Heart right ventricle (tissue), 16 donors: ENCODE data around the gene UBE2Q1. TPM values are rescaled to one million over a fixed set of nuclear protein-coding genes. Genes with fewer than 3 reads are reported as not detected.

Source experiments
- ATAC-seq, 8 donors: fragments of 200-7000 bp; cut with Tn5 transposase; one replicate each; pipeline ENCODE4 v1.9.1; 2020; ENCODE audit warnings: mild to moderate bottlenecking in 8 of 8, moderate library complexity in 8 of 8, moderate number of reproducible peaks in 1 of 8
- DNase-seq, 2 donors: peaks; one replicate each; pipeline ENCODE4 v3.0.0-alpha.2; 2020
- H3K27ac ChIP-seq, 10 donors: fragments of 200-600 bp; sonication (generic) in 2 of 10; one replicate each; pipeline versions ENCODE4 v1.5.0 to v1.8.0; 2020 to 2022; ENCODE audit warnings: mild to moderate bottlenecking in 3 of 10
- H3K27me3 ChIP-seq, 7 donors: fragments of 200-600 bp; one replicate each; pipeline ENCODE4 v1.8.0; 2021 to 2022; ENCODE audit warnings: mild to moderate bottlenecking in 2 of 7
- H3K36me3 ChIP-seq, 9 donors: fragments of 200-600 bp; sonication (generic) in 1 of 9; one replicate each; pipeline versions ENCODE4 v1.5.0 to v1.8.0; 2020 to 2022; ENCODE audit warnings: mild to moderate bottlenecking in 2 of 9
- H3K4me1 ChIP-seq, 9 donors: fragments of 200-600 bp; sonication (generic) in 1 of 9; one replicate each; pipeline versions ENCODE4 v1.5.0 to v1.8.0; 2020 to 2022; ENCODE audit warnings: mild to moderate bottlenecking in 4 of 9
- H3K4me3 ChIP-seq, 10 donors: fragments of 200-600 bp; sonication (generic) in 2 of 10; one replicate each; pipeline versions ENCODE4 v1.5.0 to v1.8.0; 2020 to 2022; ENCODE audit warnings: mild to moderate bottlenecking in 7 of 10, moderate library complexity in 2 of 10
- H3K9me3 ChIP-seq, 11 donors: fragments of 200-600 bp in 10 of 11; sonication (generic) in 2 of 11; one replicate each; pipeline versions ENCODE4 v1.5.0 to v1.8.0; 2013 to 2022; ENCODE audit warnings: mild to moderate bottlenecking in 2 of 11, control low read depth in 1 of 11, moderate library complexity in 1 of 11
- WGBS, 2 donors: extraction: QIAGEN DNeasy Blood & Tissue Kit; methylation state at CpG; one replicate each; pipeline ENCODE4 v1.1.7; 2013; ENCODE audit warnings: inconsistent platforms in 1 of 2; 5-methylcytosine and 5-hydroxymethylcytosine counted together
- intact Hi-C, 10 donors: fragments of 100-400 bp; cut with DNase I; formaldehyde crosslinking; loops; one replicate each; pipeline versions ENCODE4 v1.11.1 to v1.14.2; 2022
- polyA plus RNA-seq, 2 donors: library from polyadenylated mRNA; stranded (reverse); fragments of 200-250 nt; gene quantifications; one replicate each; pipeline ENCODE4 v1.2.3, GENCODE V29; 2013
- total RNA-seq, 10 donors: library from RNA; stranded (reverse); fragmentation: NEBNext Ultra II Directional in 3 of 10; extraction: Animal tissue kit (Norgen Biotek cat#: 25700) in 3 of 10; gene quantifications; one replicate each; pipeline versions ENCODE4 v1.2.1 to v1.2.4, GENCODE V29; 2021 to 2023
- TF ChIP-seq, protein P1 (sequence below), 9 donors: fragments of 200-600 bp; sonication (generic) in 2 of 9; IDR thresholded peaks; one replicate each; pipeline versions ENCODE4 v1.5.0 to v1.8.0; 2021 to 2022; ENCODE audit warnings: antibody characterized with exemption in 9 of 9, mild to moderate bottlenecking in 5 of 9, moderate library complexity in 1 of 9
- donor health status: Arrhythmogenic right ventricular cardiomyopathy.
- donor health status: ischemic (EF 13 %, LVEDD 7.1; RV severe dilation, severe dysfunction).
- donor health status: healthy with polysubstance abuse.
- donor health status: DM: no; HTN: yes; CAD: no.
- donor health status: DM: no; HTN: no; CAD: no.
- donor health status: ischemic (EF 25% LVEDD 6.9; RV normal size, moderate dysfunction).
- donor health status: ischemic (EF 25% LVEDD 5.7; RV mildly dilated, moderate dysfunction).
- donor health status: healthy.
- donor health status: DM: yes; HTN: yes; CAD: no.
- donor health status: Ischemic cardiomyopathy.
- donor health status: ischemic (EF 35%, LVEDD 5.7; RV mildly dilated, moderate dysfunction).
- donor health status: nonischemic (EF 11% LVEDD 7.7; RV severe dilation, severe dysfunction).
- donor health status: DM: yes; HTN: yes; CAD: no.
- donor health status: PGD.
- donor health status: ischemic (EF 29% LVEDD 5.4; RV normal size, mild dysfunction).
- donor health status: nonischemic (EF 23%, LVEDD 6.1; RV moderate dilation, normal function).

Gene UBE2Q1
- total and polyA plus RNA-seq, 12 donors = 19.4 to 83.5 (median 56.0) TPM

DNA sequence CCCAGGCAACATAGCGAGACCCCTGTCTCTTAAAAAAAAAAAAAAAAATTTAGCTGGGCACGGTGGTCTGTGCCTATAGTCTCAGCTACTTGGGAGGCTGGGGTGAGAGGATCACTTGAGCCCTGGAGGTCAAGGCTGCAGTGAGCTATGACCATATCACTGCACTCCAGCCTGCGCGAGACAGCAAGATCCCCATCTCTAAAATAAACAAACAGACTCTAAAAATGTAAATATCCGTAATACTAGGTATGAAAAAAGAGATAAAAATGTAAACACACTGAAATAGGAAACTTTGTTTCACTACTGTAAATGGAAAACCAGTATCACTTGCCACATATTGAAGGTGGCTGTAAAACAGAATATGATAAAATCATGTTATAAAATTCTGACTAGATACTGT lies 32.3 kb upstream of the UBE2Q1 start:
- no peak for DNase-seq
- intact Hi-C loops = no loop called here
- Histone ChIP-seq H3K27ac (no peak overlapping the region), H3K4me1 (no peaks in the 10 kb centered on the region), H3K36me3 (peaks cover 5 to 100% (median 96%) of the 10 kb centered on the region in 9 donors), H3K4me3 (no peak overlapping the region), H3K9me3 (no peaks in the 10 kb centered on the region), H3K27me3 (no peaks in the 10 kb centered on the region)
- 87 to 90% methylated on average over 5 of the region's 5 CpGs for WGBS, 2 donors
- TF ChIP-seq, protein P1, sequence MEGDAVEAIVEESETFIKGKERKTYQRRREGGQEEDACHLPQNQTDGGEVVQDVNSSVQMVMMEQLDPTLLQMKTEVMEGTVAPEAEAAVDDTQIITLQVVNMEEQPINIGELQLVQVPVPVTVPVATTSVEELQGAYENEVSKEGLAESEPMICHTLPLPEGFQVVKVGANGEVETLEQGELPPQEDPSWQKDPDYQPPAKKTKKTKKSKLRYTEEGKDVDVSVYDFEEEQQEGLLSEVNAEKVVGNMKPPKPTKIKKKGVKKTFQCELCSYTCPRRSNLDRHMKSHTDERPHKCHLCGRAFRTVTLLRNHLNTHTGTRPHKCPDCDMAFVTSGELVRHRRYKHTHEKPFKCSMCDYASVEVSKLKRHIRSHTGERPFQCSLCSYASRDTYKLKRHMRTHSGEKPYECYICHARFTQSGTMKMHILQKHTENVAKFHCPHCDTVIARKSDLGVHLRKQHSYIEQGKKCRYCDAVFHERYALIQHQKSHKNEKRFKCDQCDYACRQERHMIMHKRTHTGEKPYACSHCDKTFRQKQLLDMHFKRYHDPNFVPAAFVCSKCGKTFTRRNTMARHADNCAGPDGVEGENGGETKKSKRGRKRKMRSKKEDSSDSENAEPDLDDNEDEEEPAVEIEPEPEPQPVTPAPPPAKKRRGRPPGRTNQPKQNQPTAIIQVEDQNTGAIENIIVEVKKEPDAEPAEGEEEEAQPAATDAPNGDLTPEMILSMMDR (IDR thresholded peaks at IDR 0.05) = no peak
- no peak for ATAC-seq

- H3K36me3 ChIP-seq = peaks cover 9 to 100% (median 96%) of the 10 kb centered on the region in 9 donors
- no peaks in the 10 kb centered on the region for H3K9me3 ChIP-seq
- H3K4me3 ChIP-seq = no peak overlapping the region
- WGBS, 2 donors = 75 to 77% methylated on average over 10 of the region's 10 CpGs
- intact Hi-C loops = no loop called here
- no peak for ATAC-seq
- DNase-seq = no peak
- TF ChIP-seq, protein P1 (IDR thresholded peaks at IDR 0.05) = no peak
- no peak overlapping the region for H3K27ac ChIP-seq
- no peaks in the 10 kb centered on the region for H3K27me3 ChIP-seq
- no peaks in the 10 kb centered on the region for H3K4me1 ChIP-seq
Observed at GRCh38 chr1:154589780-154590179, 31.3 kb upstream of the UBE2Q1 start.

DNA sequence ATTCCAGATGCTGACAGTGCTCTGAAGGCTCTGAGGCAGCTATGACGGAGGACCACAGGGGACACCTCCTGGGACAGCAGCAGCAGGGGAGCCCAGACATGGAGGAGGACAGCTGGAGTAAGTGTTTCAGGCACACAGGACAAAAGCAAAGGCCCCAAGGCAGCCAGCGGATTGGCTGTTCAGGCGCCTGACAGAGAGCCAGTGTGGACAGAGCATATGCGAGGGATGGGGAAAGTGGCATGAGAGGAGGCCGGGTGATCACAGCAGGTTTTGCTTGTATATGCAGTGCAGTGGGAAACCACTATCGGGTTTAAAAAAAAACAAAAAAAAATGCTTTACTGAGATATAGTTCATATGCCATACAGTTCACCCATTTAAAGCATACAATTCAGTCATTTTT lies 28.2 kb upstream of the UBE2Q1 start:
- Histone ChIP-seq H3K27ac (no peak overlapping the region), H3K4me1 (peaks cover 0 to 17% (median 8%) of the 10 kb centered on the region in 9 donors), H3K9me3 (no peaks in the 10 kb centered on the region), H3K4me3 (no peak overlapping the region), H3K36me3 (peaks cover 9 to 100% (median 97%) of the 10 kb centered on the region in 9 donors), H3K27me3 (no peaks in the 10 kb centered on the region)
- WGBS, 2 donors = 90 to 93% methylated on average over 6 of the region's 6 CpGs
- TF ChIP-seq, protein P1 (IDR thresholded peaks at IDR 0.05) = no peak
- no peak for ATAC-seq
- intact Hi-C loops = no loop called here
- no peak for DNase-seq

- H3K9me3 ChIP-seq = no peaks in the 10 kb centered on the region
- peaks cover 9 to 100% (median 95%) of the 10 kb centered on the region in 9 donors for H3K36me3 ChIP-seq
- peaks cover 0 to 17% (median 8%) of the 10 kb centered on the region in 9 donors for H3K4me1 ChIP-seq
- no peak for DNase-seq
- intact Hi-C loops = no loop called here
- no peak for ATAC-seq
- no peaks in the 10 kb centered on the region for H3K27me3 ChIP-seq
- TF ChIP-seq, protein P1 (IDR thresholded peaks at IDR 0.05) = no peak
- H3K27ac ChIP-seq = no peak overlapping the region
- H3K4me3 ChIP-seq = no peak overlapping the region
- 85 to 88% methylated on average over 10 of the region's 10 CpGs for WGBS, 2 donors
Observed at GRCh38 chr1:154586231-154586630, 27.8 kb upstream of the UBE2Q1 start.
